Fibroblast of the aortic adventitia (primary cell): Measurements from ENCODE around the gene IL1RAPL1. TPM values are rescaled to one million over a fixed set of nuclear protein-coding genes. Genes with fewer than 3 reads are reported as not detected.
A peak's percentile ranks its signal among the peaks of the same experiment; 100 is the strongest.

Experiments
- DNase-seq: peaks from one replicate; pipeline ENCODE4 v3.0.0-alpha.2; 2010; ENCODE audit warnings: low read depth
- H3K4me3 ChIP-seq: 2 replicates; pipeline ENCODE4 v1.5.1; 2011; ENCODE audit warnings: low read depth, mild to moderate bottlenecking, control low read depth, low read length, moderate library complexity
- total RNA-seq: library from RNA; depleted of rRNA; stranded (reverse); fragments of >200 nt; gene quantifications from 2 replicates; pipeline ENCODE4 v1.2.3, GENCODE V29; 2012; ENCODE audit warnings: low replicate concordance
- TF ChIP-seq, protein P1 (sequence below): IDR thresholded peaks from 2 replicates; pipeline ENCODE4 v1.5.1; 2011; ENCODE audit warnings: mild to moderate bottlenecking, low read length, control low read depth, inconsistent platforms; ENCODE audit not compliant: insufficient read depth

The IL1RAPL1 gene
- total RNA-seq, 1 donor = 7.1 TPM

DNA sequence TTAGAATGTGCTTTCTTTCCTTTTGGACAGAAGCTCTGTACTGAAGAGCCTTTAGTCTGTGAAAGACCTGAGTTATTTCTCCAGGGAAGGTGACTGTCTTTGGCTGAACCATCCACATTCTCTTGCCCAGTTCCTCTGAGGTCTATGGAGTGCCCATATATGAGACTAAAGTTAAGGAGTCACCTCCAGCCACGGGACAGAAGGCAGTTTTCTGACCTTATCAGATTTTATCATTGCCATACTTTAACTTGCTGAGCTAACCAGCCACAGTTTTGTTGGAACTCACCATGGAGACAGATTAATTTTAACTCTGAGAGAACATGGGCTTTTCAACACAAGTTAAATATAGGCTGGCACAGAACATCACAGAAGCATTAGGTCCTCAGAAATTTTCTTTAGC lies 26.3 kb downstream of the IL1RAPL1 start:
- TF ChIP-seq, protein P1, sequence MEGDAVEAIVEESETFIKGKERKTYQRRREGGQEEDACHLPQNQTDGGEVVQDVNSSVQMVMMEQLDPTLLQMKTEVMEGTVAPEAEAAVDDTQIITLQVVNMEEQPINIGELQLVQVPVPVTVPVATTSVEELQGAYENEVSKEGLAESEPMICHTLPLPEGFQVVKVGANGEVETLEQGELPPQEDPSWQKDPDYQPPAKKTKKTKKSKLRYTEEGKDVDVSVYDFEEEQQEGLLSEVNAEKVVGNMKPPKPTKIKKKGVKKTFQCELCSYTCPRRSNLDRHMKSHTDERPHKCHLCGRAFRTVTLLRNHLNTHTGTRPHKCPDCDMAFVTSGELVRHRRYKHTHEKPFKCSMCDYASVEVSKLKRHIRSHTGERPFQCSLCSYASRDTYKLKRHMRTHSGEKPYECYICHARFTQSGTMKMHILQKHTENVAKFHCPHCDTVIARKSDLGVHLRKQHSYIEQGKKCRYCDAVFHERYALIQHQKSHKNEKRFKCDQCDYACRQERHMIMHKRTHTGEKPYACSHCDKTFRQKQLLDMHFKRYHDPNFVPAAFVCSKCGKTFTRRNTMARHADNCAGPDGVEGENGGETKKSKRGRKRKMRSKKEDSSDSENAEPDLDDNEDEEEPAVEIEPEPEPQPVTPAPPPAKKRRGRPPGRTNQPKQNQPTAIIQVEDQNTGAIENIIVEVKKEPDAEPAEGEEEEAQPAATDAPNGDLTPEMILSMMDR = no peak
- no peak for DNase-seq
- H3K4me3 ChIP-seq = no peak overlapping the region

DNA sequence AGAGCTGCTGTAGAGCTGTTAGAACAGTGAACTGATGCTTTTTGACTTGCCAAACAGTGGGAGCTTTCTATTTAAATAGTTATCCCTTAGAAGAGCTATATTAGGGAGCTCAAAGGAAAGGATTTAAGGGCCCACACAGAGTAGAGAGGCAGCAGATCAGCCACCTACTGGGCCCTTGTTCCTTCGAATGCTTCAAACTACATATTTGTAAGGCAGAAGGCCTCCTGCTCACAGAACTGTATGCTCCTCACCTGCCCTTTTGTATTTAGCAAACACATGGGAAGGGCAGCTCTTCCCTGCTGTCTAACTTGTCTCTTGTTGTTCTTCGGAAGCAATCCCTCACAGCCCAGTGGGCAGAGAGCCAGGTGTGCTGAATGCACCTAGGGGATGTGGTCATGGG lies 38.0 kb downstream of the IL1RAPL1 start:
- DNase-seq = no peak
- H3K4me3 ChIP-seq = no peak overlapping the region
- TF ChIP-seq, protein P1 = no peak

DNA sequence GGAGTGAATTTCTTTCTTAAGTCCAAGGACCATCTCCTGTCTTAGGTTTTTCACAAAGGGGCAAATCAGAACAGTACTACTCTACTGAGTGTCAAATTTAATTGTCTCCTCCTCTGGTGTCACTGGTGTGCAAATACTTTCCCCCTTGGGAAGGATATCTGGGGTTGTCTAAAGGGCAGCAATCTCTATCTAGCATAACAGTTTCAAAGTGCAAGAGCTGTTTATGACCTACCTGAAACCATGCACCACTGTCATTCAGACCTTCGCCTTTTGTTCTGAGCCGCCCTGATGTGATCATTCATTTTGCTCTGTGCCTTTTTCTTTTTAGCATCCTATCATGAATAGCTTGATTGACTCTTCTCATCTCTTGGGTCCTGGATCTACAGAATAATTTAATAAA lies 39.3 kb downstream of the IL1RAPL1 start:
- DNase-seq = no peak
- no peak overlapping the region for H3K4me3 ChIP-seq
- TF ChIP-seq, protein P1 = no peak

DNA sequence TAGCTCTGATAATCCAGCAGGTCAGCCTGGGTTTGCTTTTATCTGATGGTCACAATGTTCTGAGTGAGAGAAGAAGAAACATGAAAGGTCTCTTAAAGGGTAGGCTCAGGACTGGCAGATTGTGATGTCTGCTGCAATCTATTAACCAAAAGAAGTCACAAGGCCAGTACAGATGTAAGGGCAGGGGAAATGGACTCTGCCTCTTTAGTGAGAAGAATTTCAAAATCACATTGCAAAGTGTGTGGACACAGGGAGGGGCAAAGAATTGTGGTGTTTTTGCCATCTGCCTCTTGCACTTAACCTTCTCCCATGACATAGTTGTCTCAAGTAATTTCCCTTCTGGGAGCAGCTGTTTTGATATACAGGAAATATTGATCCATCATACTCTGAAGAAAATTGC lies 40.9 kb downstream of the IL1RAPL1 start:
- TF ChIP-seq, protein P1 = no peak
- H3K4me3 ChIP-seq = no peak overlapping the region
- DNase-seq = no peak

DNA sequence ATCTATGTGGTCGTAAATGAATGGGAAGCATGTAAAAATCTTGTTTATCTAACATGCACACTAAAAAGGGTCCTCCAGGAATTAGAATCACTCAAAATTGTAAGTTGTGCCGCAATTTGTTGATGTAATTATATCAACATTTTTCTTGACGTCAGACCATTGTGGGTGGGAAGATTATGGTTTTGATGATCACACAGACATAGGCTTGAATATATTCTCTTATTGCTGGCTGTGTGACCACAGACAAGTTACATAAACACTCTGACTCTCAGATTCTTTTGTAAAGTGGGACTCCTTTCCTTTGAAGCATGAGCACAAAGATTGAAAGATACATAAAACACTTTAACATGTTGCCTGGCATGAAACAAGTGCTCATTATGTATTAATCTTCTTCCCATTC lies 51.5 kb downstream of the IL1RAPL1 start:
- DNase-seq = no peak
- no peak overlapping the region for H3K4me3 ChIP-seq
- TF ChIP-seq, protein P1 = no peak

DNA sequence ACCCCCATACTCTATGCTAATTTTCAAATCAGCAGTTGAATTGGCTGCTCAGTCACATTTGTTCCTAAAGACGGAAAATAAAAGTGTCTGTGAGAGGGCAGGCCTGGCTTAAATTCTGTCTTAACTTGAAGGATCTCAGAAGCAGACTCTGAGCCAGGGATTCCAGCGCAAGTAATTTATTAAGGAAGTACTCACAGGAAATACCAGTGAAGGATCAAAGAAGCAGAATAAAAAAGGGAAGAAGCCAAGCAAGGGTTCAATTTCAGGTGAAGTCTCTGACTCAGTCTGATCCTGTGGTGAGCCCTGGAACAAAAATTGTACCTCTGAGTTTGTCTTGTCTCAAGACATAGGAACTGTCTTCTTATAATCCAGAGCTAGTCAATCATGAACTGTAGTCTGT lies 52.2 kb downstream of the IL1RAPL1 start:
- TF ChIP-seq, protein P1 = no peak
- peak; percentile 12 for DNase-seq
- no peak overlapping the region for H3K4me3 ChIP-seq

DNA sequence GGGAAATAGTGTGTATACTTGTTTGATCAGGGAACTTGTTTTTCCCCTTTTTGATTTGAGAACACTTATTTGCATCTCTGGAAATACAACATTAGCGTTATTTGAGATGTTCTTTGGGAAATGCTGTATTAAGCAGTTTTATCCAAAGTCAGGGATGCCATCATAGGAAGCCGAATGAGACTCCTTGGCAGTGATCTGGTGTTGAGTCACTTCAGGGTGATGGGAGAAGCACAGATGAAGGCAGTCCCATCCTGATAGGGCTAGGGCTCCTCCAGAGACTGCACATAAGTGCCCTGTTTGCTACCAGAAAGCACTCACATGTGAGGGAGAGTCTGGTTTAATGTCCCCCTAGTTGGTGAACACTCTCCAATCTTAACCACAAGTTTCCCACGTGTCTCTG lies 62.3 kb downstream of the IL1RAPL1 start:
- no peak overlapping the region for H3K4me3 ChIP-seq
- TF ChIP-seq, protein P1 = no peak
- peak; percentile 1 for DNase-seq
